ENCODE data around the gene LRP1. TPM values are rescaled to one million over a fixed set of nuclear protein-coding genes. Genes with fewer than 3 reads are reported as not detected.

The LRP1 gene
- total RNA-seq, 6 experiments from 2014 or later: 187 to 332 (median 201) TPM

DNA sequence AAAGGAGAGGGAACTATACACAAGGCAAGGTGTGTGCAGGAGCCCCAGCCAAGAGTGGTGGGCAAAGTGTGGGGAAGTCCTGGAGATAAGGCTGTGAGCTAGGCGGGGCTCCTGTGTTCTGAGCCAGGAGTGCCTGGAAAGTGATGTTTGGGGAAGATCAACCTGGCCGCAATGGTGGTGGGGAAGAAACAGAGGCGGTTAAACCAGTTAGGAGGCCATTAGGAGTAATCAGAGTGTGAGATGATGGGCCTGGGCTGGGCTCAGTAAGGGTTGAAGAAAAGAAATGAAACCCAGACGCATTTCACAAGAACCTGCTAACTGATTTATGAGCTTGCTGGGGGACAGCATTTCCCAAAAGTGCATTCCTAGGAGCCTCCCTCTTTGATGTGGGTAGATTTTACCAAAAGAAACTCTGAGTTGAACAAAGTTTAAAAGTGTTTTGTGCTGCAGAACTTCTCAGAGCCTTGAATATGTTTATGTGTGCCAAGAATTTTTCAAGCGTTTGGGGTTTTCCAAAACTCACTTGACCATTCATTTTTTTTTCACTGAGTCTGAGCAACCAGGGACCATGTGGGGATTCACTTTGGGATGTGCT, 53.4 kb downstream of the LRP1 start:
- Mint-ChIP-seq H3K27me3 (ENCODE audit: insufficient read depth) (peaks cover 12% of the 10 kb centered on the region), H3K4me1 (ENCODE audit: low read depth) (peaks cover 9% of the 10 kb centered on the region), H3K27ac (peak overlapping the region; percentile 41), H3K4me3 (no peak overlapping the region), H3K9me3 (no peaks in the 10 kb centered on the region), H3K36me3 (ENCODE audit: low read depth) (peaks cover 38% of the 10 kb centered on the region)
- TF ChIP-seq, protein P1, sequence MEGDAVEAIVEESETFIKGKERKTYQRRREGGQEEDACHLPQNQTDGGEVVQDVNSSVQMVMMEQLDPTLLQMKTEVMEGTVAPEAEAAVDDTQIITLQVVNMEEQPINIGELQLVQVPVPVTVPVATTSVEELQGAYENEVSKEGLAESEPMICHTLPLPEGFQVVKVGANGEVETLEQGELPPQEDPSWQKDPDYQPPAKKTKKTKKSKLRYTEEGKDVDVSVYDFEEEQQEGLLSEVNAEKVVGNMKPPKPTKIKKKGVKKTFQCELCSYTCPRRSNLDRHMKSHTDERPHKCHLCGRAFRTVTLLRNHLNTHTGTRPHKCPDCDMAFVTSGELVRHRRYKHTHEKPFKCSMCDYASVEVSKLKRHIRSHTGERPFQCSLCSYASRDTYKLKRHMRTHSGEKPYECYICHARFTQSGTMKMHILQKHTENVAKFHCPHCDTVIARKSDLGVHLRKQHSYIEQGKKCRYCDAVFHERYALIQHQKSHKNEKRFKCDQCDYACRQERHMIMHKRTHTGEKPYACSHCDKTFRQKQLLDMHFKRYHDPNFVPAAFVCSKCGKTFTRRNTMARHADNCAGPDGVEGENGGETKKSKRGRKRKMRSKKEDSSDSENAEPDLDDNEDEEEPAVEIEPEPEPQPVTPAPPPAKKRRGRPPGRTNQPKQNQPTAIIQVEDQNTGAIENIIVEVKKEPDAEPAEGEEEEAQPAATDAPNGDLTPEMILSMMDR (IDR thresholded peaks at IDR 0.05): no peak
- DNase-seq: no peak

- H3K4me1 Mint-ChIP-seq (ENCODE audit: low read depth): peaks cover 6% of the 10 kb centered on the region
- TF ChIP-seq, protein P1 (IDR thresholded peaks at IDR 0.05): peak; percentile 89
- DNase-seq: peak; percentile 50
- peaks cover 42% of the 10 kb centered on the region for H3K36me3 Mint-ChIP-seq (ENCODE audit: low read depth)
- H3K27me3 Mint-ChIP-seq (ENCODE audit: insufficient read depth): peaks cover 14% of the 10 kb centered on the region
- H3K4me3 Mint-ChIP-seq: no peak overlapping the region; the same call in 1 of the 2 replicates
- no peaks in the 10 kb centered on the region for H3K9me3 Mint-ChIP-seq
- peak overlapping the region; percentile 61 for H3K27ac Mint-ChIP-seq
Measured at GRCh38 chr12:57182918-57183575, 54.8 kb downstream of the LRP1 start.

- no peak overlapping the region; the same call in 1 of the 2 replicates for H3K4me3 Mint-ChIP-seq
- peaks cover 11% of the 10 kb centered on the region for H3K27me3 Mint-ChIP-seq (ENCODE audit: insufficient read depth)
- peaks cover 6% of the 10 kb centered on the region for H3K4me1 Mint-ChIP-seq (ENCODE audit: low read depth)
- no peaks in the 10 kb centered on the region for H3K9me3 Mint-ChIP-seq
- no peak for DNase-seq
- TF ChIP-seq, protein P1 (IDR thresholded peaks at IDR 0.05): no peak
- peak overlapping the region; percentile 49; the same call in 1 of the 2 replicates for H3K27ac Mint-ChIP-seq
- peaks cover 39% of the 10 kb centered on the region for H3K36me3 Mint-ChIP-seq (ENCODE audit: low read depth)
Measured at GRCh38 chr12:57183939-57184725, 55.8 kb downstream of the LRP1 start.

- Mint-ChIP-seq H3K27me3 (ENCODE audit: insufficient read depth) (peaks cover 11% of the 10 kb centered on the region), H3K36me3 (ENCODE audit: low read depth) (peaks cover 38% of the 10 kb centered on the region), H3K4me1 (ENCODE audit: low read depth) (peaks cover 6% of the 10 kb centered on the region), H3K27ac (no peak overlapping the region), H3K4me3 (no peak overlapping the region), H3K9me3 (no peaks in the 10 kb centered on the region)
- DNase-seq: no peak
- TF ChIP-seq, protein P1 (IDR thresholded peaks at IDR 0.05): no peak
Measured at GRCh38 chr12:57185403-57185802, 57.1 kb downstream of the LRP1 start.

GRCh38 chr12:57185906-57186508, 57.7 kb downstream of the LRP1 start:
- TF ChIP-seq, protein P1 (IDR thresholded peaks at IDR 0.05): no peak
- Mint-ChIP-seq H3K4me1 (ENCODE audit: low read depth) (peaks cover 6% of the 10 kb centered on the region), H3K27me3 (ENCODE audit: insufficient read depth) (peaks cover 11% of the 10 kb centered on the region), H3K4me3 (no peak overlapping the region), H3K9me3 (no peaks in the 10 kb centered on the region), H3K27ac (no peak overlapping the region), H3K36me3 (ENCODE audit: low read depth) (peaks cover 38% of the 10 kb centered on the region)
- no peak for DNase-seq

All from HFFc6 (cell line).